Myocyte (in vitro differentiated cells): ENCODE measurements around the gene OPHN1. TPM values are rescaled to one million over a fixed set of nuclear protein-coding genes. Genes with fewer than 3 reads are reported as not detected.

Experiments
- DNase-seq: peaks from one replicate; pipeline ENCODE4 v3.0.0-alpha.2; 2012; ENCODE audit warnings: low read depth
- polyA plus RNA-seq: library from polyadenylated mRNA; unstranded; fragments of >200 nt; gene quantifications from one replicate; pipeline ENCODE4 v1.2.1, GENCODE V29; 2012; ENCODE audit warnings: missing spikeins
- total RNA-seq: library from RNA; depleted of rRNA; stranded (reverse); fragments of >200 nt; gene quantifications from 2 replicates; pipeline ENCODE4 v1.2.3, GENCODE V29; 2014

OPHN1 gene
- total RNA-seq = 4.6 and 8.1 TPM in 2 replicates
- 2.2 TPM for polyA plus RNA-seq

DNA sequence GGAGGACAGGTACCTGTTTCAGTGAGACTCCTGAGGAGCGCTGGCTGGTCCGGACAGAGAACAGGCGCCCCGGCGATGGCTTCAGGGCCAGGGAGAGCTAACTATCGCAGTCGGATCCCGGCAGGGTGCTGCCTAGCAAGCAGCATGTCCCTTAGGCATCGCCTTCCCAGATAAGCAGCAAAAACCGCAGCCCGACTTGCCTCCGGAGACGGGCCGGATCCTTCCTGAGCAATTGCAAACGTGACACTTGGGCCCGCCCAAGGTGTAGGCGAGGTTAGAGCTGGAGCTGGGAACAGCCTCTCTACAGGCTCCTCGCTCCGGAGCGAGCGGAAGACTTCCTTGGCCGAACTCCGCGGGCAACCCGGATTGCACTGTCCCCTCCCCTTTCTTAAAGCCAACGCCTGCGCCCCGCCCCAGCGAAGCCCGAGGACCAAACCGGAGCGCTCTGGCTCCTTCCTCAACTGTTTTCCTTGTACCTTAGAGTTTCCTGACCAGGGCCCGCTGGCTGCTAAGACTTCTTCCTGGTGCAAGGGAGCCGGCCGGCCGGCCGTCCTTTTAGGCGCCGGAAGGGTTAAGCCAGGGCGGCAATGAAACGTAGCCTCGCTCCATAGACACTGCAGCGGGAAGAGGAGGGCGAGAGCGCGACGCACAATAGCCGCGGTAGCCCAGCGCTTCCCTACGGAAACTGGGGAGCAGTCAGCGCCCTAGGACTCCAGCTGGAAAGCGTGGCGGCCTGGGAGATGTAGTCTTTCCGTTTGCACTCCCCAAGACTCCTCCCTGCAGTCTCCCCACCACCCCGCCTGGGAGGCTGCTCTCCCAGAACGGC lies at the start of gene OPHN1:
Gene OPHN1, minus strand, starts transcription at position 341 of the 826 bp plus-strand sequence. CDS start 475 bp downstream, outside the sequence.
- peak; percentile 83 for DNase-seq

GRCh38 chrX:68480969-68481368 lies 47.7 kb upstream of the OPHN1 start:
- no peak for DNase-seq

- no peak for DNase-seq
Observed at GRCh38 chrX:68464796-68465195, 31.5 kb upstream of the OPHN1 start.

DNA sequence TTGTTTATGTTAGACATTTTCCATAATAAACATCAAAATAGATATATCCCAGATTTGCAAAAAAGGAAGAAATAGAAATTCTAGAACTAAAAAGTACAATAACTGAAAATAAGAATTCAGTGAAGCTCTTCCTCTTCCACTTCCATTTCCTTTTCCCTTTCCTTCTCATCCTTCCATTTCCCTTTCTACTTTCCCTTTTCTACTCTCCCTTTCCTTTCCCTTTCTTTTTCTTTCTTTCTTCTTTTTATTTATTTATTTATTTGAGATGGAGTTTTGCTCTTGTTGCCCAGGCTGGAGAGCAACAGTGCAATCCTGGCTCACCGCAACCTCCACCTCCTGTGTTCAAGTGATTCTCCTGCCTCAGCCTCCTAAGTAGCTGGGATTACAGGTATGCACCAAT lies 30.6 kb upstream of the OPHN1 start:
- no peak for DNase-seq

DNA sequence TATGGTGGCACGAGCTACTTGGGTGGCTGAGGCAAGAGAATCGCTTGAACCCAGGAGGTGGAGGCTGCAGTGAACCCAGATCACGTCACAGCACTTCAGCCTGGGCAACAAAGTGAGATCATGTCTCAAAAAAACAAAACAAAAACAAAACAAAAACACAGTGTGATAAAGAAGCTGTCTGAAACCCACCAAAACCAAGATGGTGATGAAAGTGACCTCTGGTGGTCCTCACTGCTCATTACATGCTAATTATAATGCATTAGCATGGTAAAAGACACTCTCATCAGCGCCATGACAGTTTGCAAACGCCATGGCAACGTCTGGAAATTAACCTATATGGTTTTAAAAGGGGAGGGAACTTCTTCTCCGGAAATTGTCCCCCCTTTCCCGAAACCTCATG lies 29.4 kb upstream of the OPHN1 start:
- DNase-seq = peak; percentile 67

DNA sequence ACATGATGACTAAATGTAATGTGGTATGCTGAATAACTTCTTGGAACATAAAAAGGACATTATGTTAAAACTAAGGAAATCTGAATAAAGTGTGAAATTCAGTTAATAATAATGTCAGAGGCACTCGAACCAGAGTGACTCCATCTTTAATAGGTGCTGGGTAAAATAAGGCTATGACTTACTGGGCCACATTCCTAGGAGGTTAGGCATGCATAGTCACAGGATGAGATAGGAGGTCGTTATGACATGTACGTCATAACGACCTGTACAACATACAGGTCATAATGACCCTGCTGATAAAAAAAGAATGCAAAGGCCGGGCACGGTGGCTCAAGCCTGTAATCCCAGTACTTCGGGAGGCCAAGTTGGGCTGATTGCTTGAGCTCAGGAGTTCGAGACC lies 28.9 kb upstream of the OPHN1 start:
- DNase-seq = no peak

DNA sequence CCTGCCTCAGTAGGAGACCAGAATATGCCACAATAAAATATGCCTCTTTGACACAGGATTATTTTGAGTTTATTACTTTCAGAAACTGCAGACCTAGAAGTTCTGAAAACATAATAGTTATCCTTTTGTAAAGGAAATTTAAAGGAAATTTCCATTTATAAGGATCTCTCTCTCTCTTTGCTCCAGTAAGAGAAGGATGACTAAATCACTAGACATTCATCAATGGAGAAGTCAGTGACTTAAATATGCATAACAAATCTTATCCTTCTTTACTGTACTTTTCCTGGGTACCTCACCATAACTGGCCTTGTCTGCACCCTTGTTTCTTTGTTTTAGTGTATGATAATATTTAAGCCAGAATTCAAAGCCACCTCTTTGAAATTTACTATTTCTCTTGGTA lies 28.3 kb upstream of the OPHN1 start:
- DNase-seq = no peak

GRCh38 chrX:68461093-68461492 lies 27.8 kb upstream of the OPHN1 start:
- no peak for DNase-seq

GRCh38 chrX:68455151-68455510 lies 21.8 kb upstream of the OPHN1 start:
- DNase-seq = no peak

- DNase-seq = no peak
Observed at GRCh38 chrX:68454476-68455150, 21.3 kb upstream of the OPHN1 start.

- no peak for DNase-seq
Observed at GRCh38 chrX:68451720-68452119, 18.4 kb upstream of the OPHN1 start.

- peak; percentile 82 for DNase-seq
Observed at GRCh38 chrX:68443155-68443868, 10.0 kb upstream of the OPHN1 start.

DNA sequence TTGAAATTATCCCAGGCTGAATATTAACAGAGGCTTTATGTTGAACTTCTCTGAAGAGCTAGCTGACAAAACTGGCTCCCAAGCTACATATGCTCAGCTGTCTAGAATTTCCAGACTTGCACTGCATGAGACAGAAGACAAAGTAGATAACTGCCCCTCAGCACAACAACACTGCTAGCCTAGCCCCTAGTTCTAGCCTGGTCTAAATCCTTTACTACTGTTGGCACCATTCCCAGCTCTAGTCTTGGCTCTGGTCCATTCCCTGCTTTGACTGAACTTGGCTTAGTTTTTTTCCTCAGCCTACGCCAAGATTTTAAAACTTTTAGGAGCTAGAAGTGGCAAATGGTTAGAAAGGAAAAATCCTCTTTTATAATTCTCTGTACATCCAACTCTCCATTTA lies 7.6 kb upstream of the OPHN1 start:
- DNase-seq = peak; percentile 73

GRCh38 chrX:68440442-68440841 lies 7.1 kb upstream of the OPHN1 start:
- no peak for DNase-seq

DNA sequence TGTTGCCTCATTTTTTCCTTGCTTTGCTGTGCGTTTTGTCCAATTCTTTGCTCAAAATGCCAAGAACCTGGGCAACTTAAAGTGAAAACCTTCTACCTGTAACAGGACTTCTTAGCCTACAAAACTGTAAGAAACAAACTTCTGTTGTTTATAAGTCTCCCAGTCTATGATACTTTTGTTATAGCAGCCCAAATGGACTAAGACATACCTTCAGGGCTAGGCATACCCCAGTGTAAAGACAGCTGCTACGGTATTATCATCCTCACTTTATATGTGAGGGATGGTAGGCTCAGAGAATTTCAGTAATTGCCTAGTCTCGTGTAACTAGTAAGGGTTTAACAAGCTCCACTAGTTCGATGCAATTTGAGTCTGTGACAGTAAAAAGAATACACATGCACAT lies 6.0 kb upstream of the OPHN1 start:
- DNase-seq = no peak

GRCh38 chrX:68438575-68438974 lies 5.3 kb upstream of the OPHN1 start:
- no peak for DNase-seq

DNA sequence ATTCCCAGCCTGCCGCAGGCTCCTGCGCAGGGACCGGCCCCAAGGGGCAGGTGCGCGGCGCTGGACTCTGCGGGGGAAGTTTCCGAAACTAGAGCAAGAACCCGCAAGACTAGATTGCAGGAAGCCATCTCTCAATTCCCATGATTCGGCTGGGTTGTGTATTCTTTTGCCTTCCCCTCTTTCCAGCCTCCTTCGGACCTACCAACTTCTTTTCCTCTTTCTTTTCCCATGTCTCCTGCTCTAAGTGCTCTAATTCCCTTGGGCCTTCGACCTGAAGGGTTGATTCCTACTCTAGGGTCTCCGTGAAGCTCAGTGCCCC lies 645 bp upstream of the OPHN1 start:
- no peak for DNase-seq

DNA sequence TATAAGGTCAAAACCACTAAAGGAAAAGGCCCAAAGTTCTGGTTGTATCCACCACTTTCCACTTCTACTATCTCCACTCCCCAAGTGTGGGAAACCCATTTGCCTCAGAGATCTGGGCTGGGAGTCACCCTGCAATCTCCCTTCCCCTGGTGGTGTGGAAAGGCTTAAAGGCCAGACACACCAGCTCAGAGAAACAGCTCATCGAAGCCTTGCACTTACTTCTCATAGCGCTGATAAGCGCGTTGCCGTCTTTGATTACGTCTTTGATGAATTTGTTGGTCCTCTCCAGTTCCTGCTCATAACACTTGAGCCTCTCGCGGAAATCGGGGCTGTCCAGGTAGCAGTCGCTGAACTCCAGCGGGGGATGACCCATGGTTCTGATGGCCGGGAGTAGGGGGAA lies 647 bp downstream of the OPHN1 start:
- DNase-seq = no peak

- DNase-seq = no peak
Observed at GRCh38 chrX:68431836-68432235, 1.5 kb downstream of the OPHN1 start.

DNA sequence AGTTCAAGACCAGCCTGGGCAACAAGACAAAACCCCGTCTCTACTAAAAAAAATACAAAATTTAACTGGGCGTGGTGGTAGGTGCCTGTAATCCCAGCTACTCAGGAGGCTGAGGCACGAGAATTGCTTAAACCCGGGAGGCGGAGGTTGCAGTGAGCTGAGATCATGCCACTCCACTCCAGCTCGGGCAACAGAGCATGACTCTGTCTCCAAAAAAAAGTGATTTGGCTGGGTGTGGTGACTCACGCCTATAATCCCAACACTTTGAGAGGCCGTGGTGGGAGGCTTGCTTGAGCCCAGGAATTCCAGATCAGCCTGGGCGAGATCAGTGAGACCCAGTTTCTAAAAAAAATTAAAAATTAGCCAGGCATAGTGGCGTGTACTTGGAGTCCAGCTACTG lies 4.1 kb downstream of the OPHN1 start:
- DNase-seq = no peak

GRCh38 chrX:68428431-68428830 lies 4.9 kb downstream of the OPHN1 start:
- DNase-seq = no peak

GRCh38 chrX:68424719-68425118 lies 8.6 kb downstream of the OPHN1 start:
- peak; percentile 44 for DNase-seq
